HEK293T (cell line): ENCODE measurements around the gene RARS2.

Experiments used
- CTCF ChIA-PET: fragments of 350-600 bp; formaldehyde crosslinking; extraction: SDS; loops from one replicate; lab custom pipeline; 2021; ENCODE audit warnings: antibody characterized with exemption, inconsistent platforms; lab: Yijun Ruan, JAX
- POLR2A ChIA-PET: fragments of 350-600 bp; formaldehyde crosslinking; extraction: SDS; loops from one replicate; lab custom pipeline; 2020; ENCODE audit warnings: antibody characterized with exemption, inconsistent platforms; lab: Yijun Ruan, JAX
- DNase-seq: peaks from one replicate; pipeline ENCODE4 v3.0.0; 2012; ENCODE audit warnings: mixed read lengths; ENCODE audit errors: extremely low spot score
- ARNT ChIP-seq: fragments of 450-650 bp; IDR thresholded peaks from 2 replicates; pipeline ENCODE4 v1.6.1; 2017; ENCODE audit warnings: mild to moderate bottlenecking
- BHLHE40 ChIP-seq: fragments of 450-650 bp; IDR thresholded peaks from 2 replicates; pipeline ENCODE4 v1.6.1; 2016; ENCODE audit warnings: mild to moderate bottlenecking, moderate library complexity, borderline replicate concordance
- CTBP1 ChIP-seq: fragments of 450-650 bp; IDR thresholded peaks from 2 replicates; pipeline ENCODE4 v1.6.1; 2016; ENCODE audit warnings: borderline replicate concordance
- ELF4 ChIP-seq: fragments of 450-650 bp; IDR thresholded peaks from 2 replicates; pipeline ENCODE4 v1.6.1; 2017; ENCODE audit warnings: antibody characterized with exemption
- FOXA1 ChIP-seq: fragments of 450-650 bp; IDR thresholded peaks from 2 replicates; pipeline ENCODE4 v1.6.1; 2016; ENCODE audit warnings: mild to moderate bottlenecking
- FOXK2 ChIP-seq: fragments of 450-650 bp; IDR thresholded peaks from 2 replicates; pipeline ENCODE4 v1.6.1; 2016; ENCODE audit warnings: mild to moderate bottlenecking
- FOXM1 ChIP-seq: fragments of 450-650 bp; IDR thresholded peaks from 2 replicates; pipeline ENCODE4 v1.6.1; 2017; ENCODE audit warnings: mild to moderate bottlenecking, borderline replicate concordance
- HDGF ChIP-seq: fragments of 450-650 bp; IDR thresholded peaks from 2 replicates; pipeline ENCODE4 v1.6.1; 2017; ENCODE audit warnings: antibody characterized with exemption, borderline replicate concordance
- L3MBTL2 ChIP-seq: fragments of 450-650 bp; conservative IDR thresholded peaks from 2 replicates; pipeline ENCODE4 v1.6.1; 2016; ENCODE audit warnings: mild to moderate bottlenecking
- LEF1 ChIP-seq: fragments of 450-650 bp; IDR thresholded peaks from 2 replicates; pipeline ENCODE4 v1.6.1; 2017; ENCODE audit warnings: mild to moderate bottlenecking, borderline replicate concordance
- NFRKB ChIP-seq: fragments of 450-650 bp; IDR thresholded peaks from 2 replicates; pipeline ENCODE4 v1.6.1; 2016; ENCODE audit warnings: mild to moderate bottlenecking, moderate library complexity
- PKNOX1 ChIP-seq: fragments of 450-650 bp; IDR thresholded peaks from 2 replicates; pipeline ENCODE4 v1.6.1; 2016
- SP1 ChIP-seq: fragments of 450-650 bp; IDR thresholded peaks from 2 replicates; pipeline ENCODE4 v1.6.1; 2017
- SUZ12 ChIP-seq: fragments of 450-650 bp; IDR thresholded peaks from 2 replicates; pipeline ENCODE4 v1.6.1; 2016; ENCODE audit warnings: mild to moderate bottlenecking
- TARDBP ChIP-seq: fragments of 450-650 bp; IDR thresholded peaks from 2 replicates; pipeline ENCODE4 v1.6.1; 2016
- ZNF384 ChIP-seq: fragments of 450-650 bp; IDR thresholded peaks from 2 replicates; pipeline ENCODE4 v1.6.1; 2016

RARS2 gene

GRCh38 chr6:87551799-87552198 lies 38.0 kb downstream of the RARS2 start:
- ChIA-PET POLR2A (no interaction called here), CTCF (no interaction called here)
- no peak for DNase-seq
- TF ChIP-seq LEF1 = no peak
- no peak for TF ChIP-seq CTBP1

- POLR2A ChIA-PET = no interaction called here
- DNase-seq = no peak
- TF ChIP-seq ZNF384 (no peak), SUZ12 (no peak), ARNT (no peak), L3MBTL2 (no peak), FOXM1 (no peak), NFRKB (no peak), TARDBP (no peak), LEF1 (no peak), CTBP1 (no peak)
- CTCF ChIA-PET = no interaction called here
Observed at GRCh38 chr6:87544474-87544735, 45.4 kb downstream of the RARS2 start.

- no peak for DNase-seq
- ChIA-PET CTCF (no interaction called here), POLR2A (no interaction called here)
- TF ChIP-seq ZNF384 (no peak), NFRKB (no peak), L3MBTL2 (no peak), FOXK2 (no peak), BHLHE40 (no peak), HDGF (no peak), FOXM1 (no peak), SP1 (no peak), SUZ12 (no peak), FOXA1 (no peak), ELF4 (no peak), TARDBP (no peak), LEF1 (no peak), ARNT (no peak)
Observed at GRCh38 chr6:87543696-87544473, 45.9 kb downstream of the RARS2 start.

DNA sequence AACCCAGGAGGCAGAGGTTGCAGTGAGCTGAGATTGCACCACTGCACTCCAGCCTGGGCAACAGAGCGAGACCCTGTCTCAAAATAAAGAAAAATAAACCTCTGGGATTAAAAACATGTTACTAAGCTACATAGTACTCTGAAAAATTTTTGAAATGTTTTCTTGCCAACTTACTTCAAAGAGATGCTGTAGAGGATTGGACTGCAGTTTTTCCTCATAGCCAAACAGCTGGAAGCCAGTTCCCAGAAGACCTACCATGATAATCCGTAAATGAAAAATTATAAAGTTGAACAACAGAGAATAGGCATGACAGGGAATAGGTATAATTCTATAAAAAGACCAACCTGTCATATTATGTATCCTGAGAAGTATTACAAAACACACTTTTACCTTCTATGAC lies 48.0 kb downstream of the RARS2 start:
- TF ChIP-seq CTBP1 = no peak
- no peak for TF ChIP-seq ARNT
- TF ChIP-seq L3MBTL2 = no peak
- no peak for TF ChIP-seq LEF1
- TF ChIP-seq ZNF384 = no peak
- no peak for TF ChIP-seq TARDBP
- no peak for TF ChIP-seq SP1
- no peak for TF ChIP-seq NFRKB
- TF ChIP-seq FOXA1 = no peak
- TF ChIP-seq FOXM1 = no peak
- no peak for TF ChIP-seq BHLHE40
- no peak for TF ChIP-seq PKNOX1
- no peak for TF ChIP-seq FOXK2
- DNase-seq = no peak
- POLR2A ChIA-PET = no interaction called here
- CTCF ChIA-PET = interaction anchor here (1.5 kb wide), 1 partner anchor 13 kb away, joined by 3 read pairs; no protein-coding TSS in a partner anchor

DNA sequence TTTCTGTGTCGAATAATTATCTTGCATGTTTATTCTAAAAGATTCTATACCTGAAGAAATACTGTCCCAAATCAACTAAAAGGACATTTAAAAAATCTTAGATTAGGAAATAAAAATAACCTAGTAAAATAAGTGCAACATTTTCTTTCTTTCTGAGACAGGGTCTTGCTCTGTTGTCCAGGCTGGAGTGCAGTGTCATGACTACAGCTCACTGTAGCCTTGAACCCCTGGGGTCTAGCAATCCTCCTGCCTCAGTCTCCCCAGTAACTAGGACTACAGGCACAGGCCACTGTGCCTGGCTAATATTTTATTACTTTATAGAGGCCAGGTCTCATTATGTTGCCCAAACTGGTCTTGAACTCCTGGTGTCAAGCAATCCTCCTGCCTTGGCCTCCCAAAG lies 48.7 kb downstream of the RARS2 start:
- CTCF ChIA-PET = interaction anchor here (1.5 kb wide), 1 partner anchor 13 kb away, joined by 3 read pairs; no protein-coding TSS in a partner anchor
- POLR2A ChIA-PET = no interaction called here
- TF ChIP-seq SP1 (no peak), ZNF384 (no peak), ELF4 (no peak), ARNT (no peak), FOXA1 (no peak), HDGF (no peak), SUZ12 (no peak), CTBP1 (no peak), NFRKB (no peak)
- no peak for DNase-seq

DNA sequence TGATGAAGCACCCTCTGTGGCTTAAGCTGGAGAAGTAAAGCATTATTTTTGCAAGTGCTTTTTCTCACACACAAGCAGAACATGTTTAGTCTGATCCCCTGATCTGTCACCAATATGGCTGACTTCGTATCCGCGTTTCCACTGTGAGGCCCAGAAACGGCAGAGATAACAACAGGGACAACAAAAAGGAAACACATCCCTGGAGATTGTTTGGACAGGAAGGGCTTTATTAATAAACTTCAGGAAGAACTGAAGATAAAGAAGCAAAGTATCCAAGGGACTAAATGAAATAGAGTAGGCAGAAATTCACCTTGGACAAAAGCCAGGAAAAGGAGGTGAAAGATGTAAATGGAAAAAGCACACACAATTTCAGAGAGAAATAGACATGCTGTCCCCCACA lies 49.2 kb downstream of the RARS2 start:
- POLR2A ChIA-PET = no interaction called here
- no peak for TF ChIP-seq SUZ12
- no peak for TF ChIP-seq LEF1
- no peak for TF ChIP-seq BHLHE40
- TF ChIP-seq FOXK2 = no peak
- no peak for DNase-seq
- CTCF ChIA-PET = no interaction called here

DNA sequence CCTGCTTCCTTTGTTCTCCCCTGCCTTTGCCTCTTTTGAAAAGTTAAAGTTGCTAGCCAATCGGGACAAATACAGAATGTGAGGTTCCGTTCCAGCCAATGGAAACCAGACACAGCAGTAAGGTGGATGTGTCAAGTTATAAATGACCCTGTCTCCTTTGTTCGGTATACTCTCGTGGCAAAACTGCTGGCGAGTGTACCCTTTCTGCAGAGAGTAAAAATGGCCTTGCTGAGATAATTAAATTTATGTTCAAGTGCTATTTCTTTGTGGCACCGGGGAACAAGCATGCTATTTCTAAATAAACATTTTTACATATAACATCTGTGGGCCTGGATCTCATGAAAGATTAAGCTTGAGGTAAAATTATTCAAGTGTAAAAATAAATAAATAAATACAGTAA lies 50.2 kb downstream of the RARS2 start:
- ChIA-PET CTCF (no interaction called here), POLR2A (no interaction called here)
- no peak for TF ChIP-seq L3MBTL2
- DNase-seq = no peak

DNA sequence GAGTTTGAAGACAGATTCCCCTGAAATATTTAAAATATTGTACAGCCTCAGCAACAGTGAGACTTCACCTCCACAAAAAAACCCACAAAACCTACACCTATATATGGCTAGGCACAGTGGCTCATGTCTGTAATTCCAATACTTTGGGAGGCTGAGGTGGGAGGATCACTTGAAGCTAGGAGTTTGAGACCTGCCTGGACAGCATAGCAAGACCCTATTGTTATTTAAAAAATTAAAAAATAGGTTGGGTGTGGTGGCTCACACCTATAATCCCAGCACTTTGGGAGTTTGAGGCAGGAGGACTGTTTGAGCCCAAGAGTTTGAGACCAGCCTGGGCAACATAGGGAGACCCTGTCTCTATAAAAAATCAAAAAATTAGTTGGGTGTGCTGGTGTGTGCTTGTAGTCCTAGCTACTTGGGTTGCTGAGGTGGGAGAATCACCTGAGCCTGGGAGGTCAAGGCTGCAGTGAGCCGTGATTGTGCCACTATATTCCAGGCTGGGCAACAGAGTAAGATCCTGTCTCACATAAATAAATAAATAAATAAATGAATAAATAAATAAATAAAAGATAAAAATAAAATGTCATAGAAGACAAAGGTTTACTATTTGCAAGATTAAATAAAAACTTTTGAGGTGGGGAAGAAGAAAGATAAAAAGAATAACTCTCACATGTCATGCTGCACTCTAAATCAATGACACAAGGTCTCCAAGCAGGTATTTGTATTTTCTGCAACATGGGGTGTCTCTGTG lies 51.1 kb downstream of the RARS2 start:
- CTCF ChIA-PET = no interaction called here
- POLR2A ChIA-PET = no interaction called here
- TF ChIP-seq SP1 (no peak), FOXK2 (no peak), BHLHE40 (no peak), ZNF384 (no peak), HDGF (no peak)
- DNase-seq = no peak
